Activated CD4-positive, alpha-beta T cell treated with anti-CD3 and anti-CD28 coated beads, Interleukin-2, amount 50 U/mL, for 24 hours (primary cell): Measurements from ENCODE around the gene SLC1A2.

ENCODE experiments used
- DNase-seq, 2 donors: peaks; one replicate each; pipeline ENCODE4 v3.0.0-alpha.2; 2020; ENCODE audit warnings: low read depth in 1 of 2, low spot score in 1 of 2

Gene SLC1A2

GRCh38 chr11:35377262-35377661 is 42.1 kb downstream of the SLC1A2 start:
- DNase-seq: no peak

GRCh38 chr11:35376613-35377012 is 42.7 kb downstream of the SLC1A2 start:
- no peak for DNase-seq

- DNase-seq: no peak
Observed at GRCh38 chr11:35376118-35376510, 43.2 kb downstream of the SLC1A2 start.

- DNase-seq: no peak
Observed at GRCh38 chr11:35375332-35376117, 43.8 kb downstream of the SLC1A2 start.

- no peak for DNase-seq
Observed at GRCh38 chr11:35373284-35373933, 45.9 kb downstream of the SLC1A2 start.

GRCh38 chr11:35372565-35373283 is 46.6 kb downstream of the SLC1A2 start:
- DNase-seq: no peak

GRCh38 chr11:35367491-35367890 is 51.9 kb downstream of the SLC1A2 start:
- no peak for DNase-seq

GRCh38 chr11:35366798-35367197 is 52.6 kb downstream of the SLC1A2 start:
- no peak for DNase-seq

GRCh38 chr11:35365961-35366360 is 53.4 kb downstream of the SLC1A2 start:
- DNase-seq: no peak

GRCh38 chr11:35365395-35365794 is 54.0 kb downstream of the SLC1A2 start:
- DNase-seq: no peak

GRCh38 chr11:35363854-35364780 is 55.2 kb downstream of the SLC1A2 start:
- DNase-seq: no peak

GRCh38 chr11:35363246-35363801 is 56.0 kb downstream of the SLC1A2 start:
- no peak for DNase-seq

- no peak for DNase-seq
Observed at GRCh38 chr11:35362521-35362980, 56.8 kb downstream of the SLC1A2 start.

GRCh38 chr11:35360055-35360530 is 59.3 kb downstream of the SLC1A2 start:
- DNase-seq: no peak

- no peak for DNase-seq
Observed at GRCh38 chr11:35359321-35360054, 59.9 kb downstream of the SLC1A2 start.

GRCh38 chr11:35358391-35358790 is 61.0 kb downstream of the SLC1A2 start:
- DNase-seq: no peak

GRCh38 chr11:35357923-35358322 is 61.4 kb downstream of the SLC1A2 start:
- DNase-seq: no peak

- no peak for DNase-seq
Observed at GRCh38 chr11:35355102-35355749, 64.1 kb downstream of the SLC1A2 start.

GRCh38 chr11:35354644-35355043 is 64.7 kb downstream of the SLC1A2 start:
- DNase-seq: no peak
